GM18511 (cell line): Measurements from ENCODE around the gene UBQLNL.
A peak's percentile ranks its signal among the peaks of the same experiment; 100 is the strongest.

Source experiments
- ATAC-seq: cut with Tn5 transposase; IDR thresholded peaks from one replicate; pipeline ENCODE4 v1.9.1; 2021; ENCODE audit warnings: mild to moderate bottlenecking, moderate library complexity; ENCODE audit not compliant: unreplicated experiment

UBQLNL gene

DNA sequence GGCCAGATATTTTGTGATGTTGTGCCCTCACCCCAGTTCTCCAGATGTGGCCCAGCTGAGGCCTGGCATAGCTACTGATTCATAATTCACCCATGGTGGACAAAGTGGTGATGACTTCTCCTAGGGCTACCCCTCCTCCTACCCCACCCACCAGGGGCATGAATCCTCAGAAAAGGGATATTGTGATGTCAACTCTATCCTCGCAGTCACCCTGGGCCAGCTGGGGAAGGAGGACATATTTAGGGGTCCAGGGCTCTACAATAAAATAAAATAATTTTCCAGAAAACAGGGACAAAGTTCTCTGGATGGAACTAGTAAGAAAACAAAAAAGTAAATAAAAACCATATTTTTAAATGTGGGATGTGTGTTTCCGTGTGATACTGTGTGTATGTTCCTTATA, at the start of gene UBQLNL:
TSS of gene UBQLNL (minus strand) at position 101 of the 400 bp plus-strand sequence. CDS start 258 bp downstream, outside the sequence.
- ATAC-seq = no peak

DNA sequence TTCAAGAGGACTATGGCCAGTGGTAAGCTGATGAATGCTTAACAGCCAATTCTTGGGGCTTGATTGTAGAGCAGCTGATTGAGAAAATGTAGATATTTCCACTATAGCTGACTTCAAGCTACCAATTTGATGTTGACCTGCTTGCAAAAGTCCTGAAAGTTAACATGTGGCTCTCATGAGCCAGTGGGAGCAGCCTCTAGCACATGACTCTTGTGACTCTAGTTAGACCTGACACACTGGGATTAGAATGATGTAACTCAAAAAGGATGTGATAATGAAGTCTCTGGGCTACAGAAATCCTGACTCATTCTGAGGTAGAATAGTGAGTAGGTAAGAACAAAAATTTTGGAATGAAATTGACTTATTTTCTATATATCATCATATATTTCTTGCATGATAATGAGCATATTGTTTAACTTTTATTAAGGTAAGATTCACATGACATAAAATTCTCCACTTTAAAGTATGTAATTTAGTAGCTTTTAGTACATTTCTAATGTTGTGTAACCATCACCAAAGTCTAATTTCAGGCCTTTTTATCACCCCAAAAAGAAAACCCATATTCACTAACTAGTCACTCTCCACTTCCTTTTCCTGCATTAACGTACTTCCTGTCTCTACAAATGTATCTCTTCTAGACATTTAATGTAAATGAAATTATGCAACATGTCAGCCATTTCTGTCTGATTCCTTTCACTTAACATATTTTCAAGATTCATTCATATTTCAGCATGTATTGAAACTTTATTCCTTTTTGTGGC, 47.9 kb upstream of the UBQLNL start:
- no peak for ATAC-seq

GRCh38 chr11:5557751-5558150, 41.3 kb upstream of the UBQLNL start:
- no peak for ATAC-seq

- no peak for ATAC-seq
Measured at GRCh38 chr11:5556596-5557188, 40.2 kb upstream of the UBQLNL start.

DNA sequence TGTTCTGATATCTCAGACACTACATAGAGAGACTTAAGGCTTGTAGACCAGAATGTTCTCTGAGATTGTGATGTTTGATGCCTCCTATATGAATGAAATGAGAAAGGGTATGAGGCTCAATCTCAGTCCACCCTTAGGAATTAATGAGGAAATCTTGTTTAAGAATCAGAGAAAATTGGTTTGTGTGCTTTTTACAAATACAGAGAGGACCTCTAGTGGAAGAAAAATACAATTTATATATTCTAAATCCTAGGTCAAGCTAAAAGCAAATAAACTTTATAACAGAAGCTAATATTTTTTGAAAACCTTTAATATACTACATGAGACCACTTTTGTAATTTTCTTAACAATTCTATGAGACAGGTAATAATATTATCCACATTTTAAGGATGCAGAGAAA, 36.8 kb upstream of the UBQLNL start:
- ATAC-seq = no peak

- peak; percentile 68 for ATAC-seq
Measured at GRCh38 chr11:5550440-5551095, 34.1 kb upstream of the UBQLNL start.

GRCh38 chr11:5548440-5548839, 31.9 kb upstream of the UBQLNL start, which contains the start of gene OR52H1:
TSS of gene OR52H1 (minus strand) at chr11:5548540. CDS start at chr11:5545505, 3,035 bp downstream.
- ATAC-seq = no peak

GRCh38 chr11:5547982-5548381, 31.5 kb upstream of the UBQLNL start:
- ATAC-seq = peak; percentile 71

DNA sequence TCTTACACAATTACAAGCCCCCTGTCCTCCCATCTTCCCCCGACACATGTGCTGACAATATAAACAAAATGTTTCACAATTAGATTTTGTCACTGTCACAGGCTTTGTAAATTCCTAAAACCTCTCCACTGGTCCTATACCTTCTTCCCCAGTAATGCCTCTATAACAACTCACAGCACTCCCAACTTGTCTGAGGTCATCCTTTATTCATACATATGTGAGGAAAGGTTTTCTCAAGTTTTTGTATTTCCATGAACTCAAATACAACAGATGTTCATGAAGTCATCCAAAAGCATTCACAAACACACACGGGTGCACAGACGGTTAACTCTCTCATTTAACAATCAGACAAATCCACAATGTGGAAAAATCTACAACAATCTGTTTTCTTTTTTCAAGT, 30.0 kb upstream of the UBQLNL start:
- ATAC-seq = no peak

DNA sequence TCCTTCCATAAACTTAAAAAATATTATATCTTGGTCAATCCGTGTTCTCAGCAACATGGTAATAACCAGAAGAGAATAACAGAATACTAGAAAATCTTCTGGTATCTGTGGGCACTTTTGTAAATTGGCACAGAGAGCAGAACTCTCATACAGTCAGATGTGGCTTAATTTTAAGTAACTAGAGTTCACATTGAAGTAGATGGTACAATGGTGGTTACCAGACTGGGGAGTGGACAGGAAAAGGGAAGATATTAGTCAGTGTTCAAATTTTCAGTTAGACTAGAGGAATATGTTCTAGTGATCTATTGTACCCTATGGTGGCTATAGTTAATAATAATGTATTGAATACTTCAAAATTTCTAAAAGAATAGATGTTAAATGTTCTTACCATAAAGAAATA, 24.9 kb upstream of the UBQLNL start:
- ATAC-seq = no peak

DNA sequence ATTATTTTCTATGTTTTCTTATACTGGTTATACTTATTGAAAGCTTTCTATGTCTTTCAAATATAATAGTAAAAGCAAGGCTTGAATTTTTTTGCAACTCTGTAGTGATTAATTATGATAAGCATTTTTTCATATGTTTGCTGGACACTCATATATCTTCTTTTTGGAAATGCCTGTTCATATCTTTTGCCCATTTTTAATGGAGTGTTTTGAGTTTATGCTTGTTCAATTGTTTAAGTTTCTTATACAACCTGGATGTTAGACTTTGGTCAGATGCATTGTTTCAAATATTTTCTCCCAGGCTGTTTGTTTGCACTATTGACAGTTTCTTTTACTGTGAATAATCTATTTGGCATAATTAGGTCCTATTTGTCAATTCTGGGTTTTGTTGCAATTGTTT, 20.0 kb upstream of the UBQLNL start:
- ATAC-seq = no peak

GRCh38 chr11:5534046-5534445, 17.5 kb upstream of the UBQLNL start:
- ATAC-seq = no peak

GRCh38 chr11:5531053-5531831, 14.7 kb upstream of the UBQLNL start:
- ATAC-seq = no peak

DNA sequence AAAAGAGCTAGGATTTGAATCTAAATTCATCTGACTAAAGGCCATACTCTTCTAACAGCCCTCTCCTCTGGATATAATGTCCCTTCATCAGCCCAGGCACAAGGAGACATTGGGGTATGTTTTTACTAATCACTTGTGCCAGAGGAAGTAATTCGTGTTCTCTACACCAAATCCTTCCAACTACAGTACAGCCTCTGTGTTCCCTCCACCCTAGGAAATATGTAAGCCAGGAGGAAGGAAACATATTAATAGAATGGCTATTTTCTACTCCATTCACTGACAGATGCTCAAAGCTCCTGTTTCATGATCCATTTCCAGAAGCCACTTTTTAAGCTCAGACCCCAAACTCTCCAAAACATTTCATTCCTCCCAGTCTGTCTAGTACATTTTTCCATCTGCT, 12.0 kb upstream of the UBQLNL start:
- ATAC-seq = no peak

DNA sequence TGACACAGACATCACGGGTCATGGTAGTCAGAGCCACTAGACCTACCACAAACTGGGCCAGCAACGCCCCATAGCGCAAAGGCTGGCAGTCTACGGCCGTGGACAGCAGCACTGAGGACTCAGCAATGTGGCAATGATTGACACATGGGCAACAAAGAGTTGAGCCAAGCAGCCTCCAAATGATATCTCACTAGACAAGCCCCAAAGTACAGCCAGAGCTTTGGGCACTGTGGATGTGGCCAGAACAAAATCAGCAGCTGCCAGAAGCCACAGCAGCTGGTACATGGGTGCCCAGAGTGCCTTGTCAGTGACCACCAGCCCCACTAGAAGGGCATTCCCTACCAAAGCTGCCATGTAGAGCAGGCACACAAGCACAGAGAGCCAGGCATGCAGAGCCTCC, 11.2 kb upstream of the UBQLNL start:
- ATAC-seq = no peak

DNA sequence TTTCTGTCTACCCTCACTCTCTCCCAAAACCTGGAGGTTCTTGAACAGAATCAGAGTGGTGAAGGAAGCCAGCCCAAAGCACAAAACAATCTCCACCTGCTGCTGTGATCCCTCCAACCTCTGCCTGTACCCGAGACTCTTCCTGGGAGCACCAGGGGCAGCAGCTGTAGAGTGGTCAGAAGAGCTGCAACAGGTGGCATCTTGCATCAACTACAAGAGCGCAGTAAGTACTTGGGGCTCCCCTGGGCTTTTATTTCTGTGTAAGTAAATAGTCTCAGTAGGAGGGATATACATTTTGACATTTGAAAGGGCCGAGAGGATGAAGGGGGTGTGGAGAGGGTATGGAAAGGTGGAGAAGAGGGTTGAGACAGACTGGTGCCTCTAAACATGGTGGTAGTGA, 8.3 kb upstream of the UBQLNL start:
- ATAC-seq = no peak

GRCh38 chr11:5522308-5522707, 5.8 kb upstream of the UBQLNL start:
- no peak for ATAC-seq

DNA sequence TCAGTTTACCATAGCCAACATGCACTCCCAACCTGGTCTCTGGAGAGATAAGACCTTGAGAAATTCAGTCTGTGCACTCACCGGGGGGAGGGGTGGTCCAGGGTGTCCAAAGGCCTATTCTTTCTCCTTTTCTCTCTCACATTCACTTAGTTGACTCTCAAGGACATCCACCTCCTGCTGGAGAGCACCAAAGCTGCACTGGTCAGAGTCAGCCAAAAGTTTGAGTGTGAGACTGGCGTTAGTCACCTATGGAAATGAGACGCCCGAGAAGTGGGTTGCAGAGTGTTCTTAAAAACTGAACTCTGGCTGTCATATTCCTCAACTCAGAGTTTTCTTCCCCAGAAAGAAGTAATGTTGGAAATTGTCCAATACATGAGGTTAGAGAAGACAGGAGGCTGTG, 5.0 kb upstream of the UBQLNL start:
- ATAC-seq = no peak

DNA sequence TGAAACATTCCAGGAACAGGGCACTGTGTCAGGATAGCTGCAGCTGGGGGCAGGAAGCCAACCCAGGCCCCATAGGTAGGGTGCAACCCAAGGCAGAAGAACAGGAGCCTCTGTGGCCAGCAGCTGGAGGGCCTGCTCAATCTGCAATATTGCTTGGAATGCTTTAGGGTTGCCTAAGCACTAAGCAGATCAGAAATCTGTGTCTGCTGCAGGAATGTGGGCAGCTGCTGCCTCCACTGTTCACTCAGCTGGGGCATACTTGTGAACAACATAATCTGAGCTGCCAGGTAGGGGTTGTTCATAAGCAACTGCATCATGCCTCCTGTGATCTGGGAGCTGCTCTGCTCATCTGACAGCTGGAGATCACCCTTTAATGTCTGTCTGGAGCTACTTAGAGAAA, 1.7 kb downstream of the UBQLNL start:
- no peak for ATAC-seq

- ATAC-seq = no peak
Measured at GRCh38 chr11:5509803-5510202, 6.7 kb downstream of the UBQLNL start, which contains the start of gene UBQLN3. TSS of gene UBQLN3 (minus strand) at chr11:5509957. CDS start at chr11:5509558, 399 bp downstream.

DNA sequence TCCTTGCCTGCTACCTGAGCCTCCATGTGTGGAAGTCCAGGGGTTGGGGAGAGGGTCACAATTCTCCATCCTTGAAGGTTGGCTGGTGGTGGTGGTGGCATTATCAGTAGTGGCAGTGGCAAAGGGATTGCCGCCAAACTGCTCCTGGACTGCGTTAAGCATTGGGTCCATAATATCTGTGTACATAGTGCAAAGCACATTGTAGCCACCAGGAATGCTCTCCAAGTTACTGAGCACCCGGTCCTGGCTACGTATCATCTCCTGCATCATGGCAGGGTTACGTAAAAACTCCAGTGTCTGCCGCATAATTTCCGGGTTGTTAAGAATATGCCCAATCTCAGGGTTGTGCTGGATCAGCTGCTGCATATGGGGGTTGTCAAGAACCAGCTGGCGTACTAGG, 7.9 kb downstream of the UBQLNL start:
- ATAC-seq = no peak
